ENCODE data around the gene TOB1.

GRCh38 chr17:50879086-50879485 lies 12.9 kb upstream of the TOB1 start:
- TF ChIP-seq MAX (IDR thresholded peaks at IDR 0.05) (no peak), EP300 (IDR thresholded peaks at IDR 0.05; ENCODE audit: borderline replicate concordance) (no peak), NFIC (IDR thresholded peaks at IDR 0.05) (no peak), TCF12 (IDR thresholded peaks at IDR 0.05; ENCODE audit: low read depth) (no peak), REST (IDR thresholded peaks at IDR 0.05; ENCODE audit: low read depth) (no peak), USF1 (IDR thresholded peaks at IDR 0.05) (no peak), TAF1 (IDR thresholded peaks at IDR 0.05; ENCODE audit: low read depth) (no peak), CREB1 (IDR thresholded peaks at IDR 0.05; ENCODE audit: low read depth) (no peak), YY1 (IDR thresholded peaks at IDR 0.05; ENCODE audit: low read depth) (no peak), CEBPB (IDR thresholded peaks at IDR 0.05) (no peak), EGR1 (IDR thresholded peaks at IDR 0.05) (no peak), RAD21 (IDR thresholded peaks at IDR 0.05; ENCODE audit: low read depth) (no peak)

All from Ishikawa (cell line).